Mesendoderm (in vitro differentiated cells): Measurements from ENCODE around the gene OR6M1. TPM values are rescaled to one million over a fixed set of nuclear protein-coding genes. Genes with fewer than 3 reads are reported as not detected.

Experiments used
- small RNA-seq: library from polyadenylated mRNA; stranded (forward); fragments of <200 nt; extraction: miRNeasy Mini kit (QIAGEN cat#:217004); gene quantifications from one replicate; pipeline ENCODE3, GENCODE V24; 2013; ENCODE audit not compliant: insufficient read depth

The OR6M1 gene

Small RNA genes within 50 kb of the gene (small RNA-seq; reads per million reads assigned to genes)
- gene RNU1-21P = not detected
